GM12801 (cell line): ENCODE measurements around the gene COL4A1.

Experiments
- CTCF ChIP-seq: IDR thresholded peaks from one replicate; pipeline ENCODE4 v1.5.1; 2011; ENCODE audit warnings: control low read depth; ENCODE audit not compliant: insufficient read length; ENCODE audit errors: extremely low read depth

COL4A1 gene

GRCh38 chr13:110116072-110116487 is 190.9 kb downstream of the COL4A1 start:
- TF ChIP-seq CTCF = no peak

- no peak for TF ChIP-seq CTCF
Observed at GRCh38 chr13:110115591-110115990, 191.4 kb downstream of the COL4A1 start.

- TF ChIP-seq CTCF = no peak
Observed at GRCh38 chr13:110114316-110114715, 192.6 kb downstream of the COL4A1 start.

- no peak for TF ChIP-seq CTCF
Observed at GRCh38 chr13:110113284-110113764, 193.6 kb downstream of the COL4A1 start.

GRCh38 chr13:110110783-110111182 is 196.2 kb downstream of the COL4A1 start:
- no peak for TF ChIP-seq CTCF

GRCh38 chr13:110109910-110110309 is 197.0 kb downstream of the COL4A1 start:
- TF ChIP-seq CTCF = no peak

- TF ChIP-seq CTCF = no peak
Observed at GRCh38 chr13:110109140-110109783, 197.7 kb downstream of the COL4A1 start.
